ENCODE measurements around the gene RAB20. TPM values are rescaled to one million over a fixed set of nuclear protein-coding genes. Genes with fewer than 3 reads are reported as not detected.

RAB20 gene
- total and polyA plus RNA-seq, 2 donors (not counting 1 experiment from before 2014, with no cell fraction given), result 2.4 to 4.6 TPM

DNA sequence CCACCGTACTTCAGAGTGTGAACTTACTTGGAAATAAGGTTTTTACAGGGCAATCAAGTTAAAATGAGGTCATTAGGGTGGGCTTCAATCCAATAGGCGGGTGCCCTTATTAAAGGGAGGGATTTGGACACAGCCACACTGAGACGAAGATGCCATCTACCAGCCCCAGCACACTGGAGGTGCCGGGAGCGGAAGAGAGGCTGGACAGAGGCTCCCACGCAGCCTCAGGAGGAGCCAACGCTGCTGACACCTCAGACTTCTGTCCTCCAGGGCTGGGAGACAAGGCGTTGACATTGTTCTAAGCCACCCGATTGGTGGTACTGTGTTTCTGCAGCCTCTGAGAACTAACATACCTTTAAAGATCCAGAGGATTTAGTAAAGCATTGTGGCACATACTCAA is 12.6 kb upstream of the RAB20 start:
- no peaks in the 10 kb centered on the region for H3K79me2 ChIP-seq (ENCODE audit: control insufficient read depth, insufficient read depth, low read length)
- H4K20me1 ChIP-seq (ENCODE audit: control insufficient read depth, insufficient read depth, low read length, poor library complexity, severe bottlenecking), result no peaks in the 10 kb centered on the region
- CTCF ChIA-PET, result interaction anchor here (0.8 kb wide), 1 partner anchor 119 kb away, joined by 3 read pairs; no protein-coding TSS in a partner anchor
- no peak overlapping the region for H3K4me2 ChIP-seq (replicated peaks; ENCODE audit: low read depth, low read length, poor library complexity, severe bottlenecking)
- Mint-ChIP-seq H3K27me3 (peaks cover 17% of the 10 kb centered on the region), H3K9me3 (ENCODE audit: insufficient read depth) (no peaks in the 10 kb centered on the region), H3K4me1 (peaks cover 14% of the 10 kb centered on the region), H3K4me3 (no peak overlapping the region), H3K27ac (no peak overlapping the region)
- no peaks in the 10 kb centered on the region for H3K36me3 ChIP-seq (replicated peaks in 1 of 2; ENCODE audit: control extremely low read depth in 1 of 2, control insufficient read depth in 1 of 2, extremely low read depth in 1 of 2, insufficient read depth in 2 of 2, low read length in 1 of 2)
- H2AFZ ChIP-seq (ENCODE audit: insufficient read depth, low read depth, low read length, poor library complexity, severe bottlenecking), result no peak overlapping the region
- DNase-seq, result no peak
- TF ChIP-seq, protein P1, sequence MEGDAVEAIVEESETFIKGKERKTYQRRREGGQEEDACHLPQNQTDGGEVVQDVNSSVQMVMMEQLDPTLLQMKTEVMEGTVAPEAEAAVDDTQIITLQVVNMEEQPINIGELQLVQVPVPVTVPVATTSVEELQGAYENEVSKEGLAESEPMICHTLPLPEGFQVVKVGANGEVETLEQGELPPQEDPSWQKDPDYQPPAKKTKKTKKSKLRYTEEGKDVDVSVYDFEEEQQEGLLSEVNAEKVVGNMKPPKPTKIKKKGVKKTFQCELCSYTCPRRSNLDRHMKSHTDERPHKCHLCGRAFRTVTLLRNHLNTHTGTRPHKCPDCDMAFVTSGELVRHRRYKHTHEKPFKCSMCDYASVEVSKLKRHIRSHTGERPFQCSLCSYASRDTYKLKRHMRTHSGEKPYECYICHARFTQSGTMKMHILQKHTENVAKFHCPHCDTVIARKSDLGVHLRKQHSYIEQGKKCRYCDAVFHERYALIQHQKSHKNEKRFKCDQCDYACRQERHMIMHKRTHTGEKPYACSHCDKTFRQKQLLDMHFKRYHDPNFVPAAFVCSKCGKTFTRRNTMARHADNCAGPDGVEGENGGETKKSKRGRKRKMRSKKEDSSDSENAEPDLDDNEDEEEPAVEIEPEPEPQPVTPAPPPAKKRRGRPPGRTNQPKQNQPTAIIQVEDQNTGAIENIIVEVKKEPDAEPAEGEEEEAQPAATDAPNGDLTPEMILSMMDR (IDR thresholded peaks at IDR 0.05), result no peak
- no peak for TF ChIP-seq EZH2 (IDR thresholded peaks at IDR 0.05; ENCODE audit: borderline replicate concordance, insufficient read depth, low read depth, low read length, poor library complexity, severe bottlenecking)
- POLR2A ChIA-PET, result no interaction called here
- H3K27ac ChIP-seq (ENCODE audit: low read length in 2 of 2), result no peak overlapping the region
- intact Hi-C loops (cut with micrococcal nuclease), result no loop called here
- peaks cover 0 to 6% (median 0%) of the 10 kb centered on the region in 4 experiments for H3K27me3 ChIP-seq (replicated peaks in 1 of 4; ENCODE audit: control extremely low read depth in 1 of 4, control insufficient read depth in 3 of 4, insufficient read depth in 4 of 4, low read length in 3 of 4)
- H3K4me3 ChIP-seq (ENCODE audit: control extremely low read depth in 1 of 5, extremely low read depth in 1 of 5, insufficient read depth in 1 of 5, low read depth in 2 of 5, low read length in 4 of 5), result no peak overlapping the region
- no peak for ATAC-seq (ENCODE audit: low read depth)
- H3K4me1 ChIP-seq (ENCODE audit: control insufficient read depth in 2 of 2, insufficient read depth in 2 of 2, low read length in 2 of 2), result peaks cover 12 to 13% of the 10 kb centered on the region in 2 donors
- no peaks in the 10 kb centered on the region for H3K9me3 ChIP-seq (ENCODE audit: control extremely low read depth in 1 of 3, control insufficient read depth in 2 of 3, insufficient read depth in 1 of 3, low read length in 2 of 3)
- H3K9ac ChIP-seq (ENCODE audit: low read length), result no peak overlapping the region
- WGBS (ENCODE audit: insufficient coverage), result 95% methylated on average over 7 of the region's 9 CpGs

- H3K9me3 Mint-ChIP-seq (ENCODE audit: insufficient read depth), result no peaks in the 10 kb centered on the region
- H3K27ac Mint-ChIP-seq, result no peak overlapping the region
- no peaks in the 10 kb centered on the region for H3K79me2 ChIP-seq (ENCODE audit: control insufficient read depth, insufficient read depth, low read length)
- H3K4me1 ChIP-seq (ENCODE audit: control insufficient read depth in 2 of 2, insufficient read depth in 2 of 2, low read length in 2 of 2), result peaks cover 12 to 13% of the 10 kb centered on the region in 2 donors
- no peak overlapping the region for H2AFZ ChIP-seq (ENCODE audit: insufficient read depth, low read depth, low read length, poor library complexity, severe bottlenecking)
- no peaks in the 10 kb centered on the region for H3K9me3 ChIP-seq (ENCODE audit: control extremely low read depth in 1 of 3, control insufficient read depth in 2 of 3, insufficient read depth in 1 of 3, low read length in 2 of 3)
- no peak overlapping the region for H3K27ac ChIP-seq (ENCODE audit: low read length in 2 of 2)
- POLR2A ChIA-PET, result no interaction called here
- H3K4me3 Mint-ChIP-seq, result no peak overlapping the region
- H3K36me3 ChIP-seq (replicated peaks in 1 of 2; ENCODE audit: control extremely low read depth in 1 of 2, control insufficient read depth in 1 of 2, extremely low read depth in 1 of 2, insufficient read depth in 2 of 2, low read length in 1 of 2), result no peaks in the 10 kb centered on the region
- H4K20me1 ChIP-seq (ENCODE audit: control insufficient read depth, insufficient read depth, low read length, poor library complexity, severe bottlenecking), result no peaks in the 10 kb centered on the region
- H3K27me3 ChIP-seq (replicated peaks in 1 of 4; ENCODE audit: control extremely low read depth in 1 of 4, control insufficient read depth in 3 of 4, insufficient read depth in 4 of 4, low read length in 3 of 4), result peaks cover 0 to 6% (median 0%) of the 10 kb centered on the region in 4 experiments
- TF ChIP-seq, protein P1 (IDR thresholded peaks at IDR 0.05), result no peak
- no peak for TF ChIP-seq EZH2 (IDR thresholded peaks at IDR 0.05; ENCODE audit: borderline replicate concordance, insufficient read depth, low read depth, low read length, poor library complexity, severe bottlenecking)
- H3K4me2 ChIP-seq (replicated peaks; ENCODE audit: low read depth, low read length, poor library complexity, severe bottlenecking), result no peak overlapping the region
- H3K27me3 Mint-ChIP-seq, result peaks cover 20% of the 10 kb centered on the region
- peaks cover 14% of the 10 kb centered on the region for H3K4me1 Mint-ChIP-seq
- H3K9ac ChIP-seq (ENCODE audit: low read length), result no peak overlapping the region
- intact Hi-C loops (cut with micrococcal nuclease), result no loop called here
- ATAC-seq (ENCODE audit: low read depth) (no peak), DNase-seq (no peak)
- CTCF ChIA-PET, result no interaction called here
- WGBS (ENCODE audit: insufficient coverage), result 100% methylated on average over 1 of the region's 2 CpGs
- H3K4me3 ChIP-seq (ENCODE audit: control extremely low read depth in 1 of 5, extremely low read depth in 1 of 5, insufficient read depth in 1 of 5, low read depth in 2 of 5, low read length in 4 of 5), result no peak overlapping the region
Measured at GRCh38 chr13:110572778-110573118, 11.2 kb upstream of the RAB20 start.
